Colon (tissue), 2 donors: ENCODE measurements around the gene NHSL1.

Source experiments
- FAIRE-seq: peaks from 2 replicates; lab custom pipeline; 2012; peaks lifted over from hg19 to GRCh38; lab: Jason Lieb, UNC
- donor health status: control.
- donor health status: control.

NHSL1 gene

DNA sequence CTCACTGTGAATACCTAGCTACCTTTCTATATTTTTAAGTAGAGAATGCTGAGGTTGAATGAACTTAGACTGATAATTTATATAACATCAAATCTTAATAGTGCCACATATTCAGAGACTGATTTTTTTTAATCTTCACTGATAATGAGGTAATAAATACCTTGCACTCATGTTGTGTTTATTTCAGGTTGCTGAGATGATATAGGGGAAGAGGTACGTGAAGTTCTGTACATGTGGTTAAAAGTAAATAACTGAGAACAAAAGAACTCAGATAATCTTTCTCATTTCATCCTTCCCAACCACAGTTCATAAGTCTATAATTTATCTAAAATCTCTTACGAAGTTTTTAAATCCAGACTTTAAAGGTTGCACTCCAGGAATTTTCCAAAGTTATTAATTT, 6.4 kb downstream of the NHSL1 start:
- no peak for FAIRE-seq

GRCh38 chr6:138492113-138492512, 7.2 kb downstream of the NHSL1 start:
- no peak for FAIRE-seq

DNA sequence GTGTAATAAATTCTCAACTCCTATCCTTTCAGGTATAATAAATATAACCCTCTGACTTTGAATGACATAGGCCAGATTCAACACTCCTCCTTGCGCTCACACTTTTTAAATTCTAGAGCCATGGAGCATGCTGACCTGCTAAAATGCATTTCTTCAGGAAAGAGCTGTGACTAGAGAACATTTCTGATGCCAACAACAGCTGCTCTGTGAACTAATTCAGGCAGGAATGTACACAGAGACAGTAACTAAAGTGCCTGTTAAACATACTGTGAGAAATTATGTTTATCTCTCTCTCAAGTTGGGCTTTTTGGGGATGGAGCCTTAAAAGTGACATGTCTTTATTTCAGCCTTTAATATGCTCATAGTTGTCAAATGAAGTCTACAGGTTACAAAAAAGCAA, 8.3 kb downstream of the NHSL1 start:
- no peak for FAIRE-seq

DNA sequence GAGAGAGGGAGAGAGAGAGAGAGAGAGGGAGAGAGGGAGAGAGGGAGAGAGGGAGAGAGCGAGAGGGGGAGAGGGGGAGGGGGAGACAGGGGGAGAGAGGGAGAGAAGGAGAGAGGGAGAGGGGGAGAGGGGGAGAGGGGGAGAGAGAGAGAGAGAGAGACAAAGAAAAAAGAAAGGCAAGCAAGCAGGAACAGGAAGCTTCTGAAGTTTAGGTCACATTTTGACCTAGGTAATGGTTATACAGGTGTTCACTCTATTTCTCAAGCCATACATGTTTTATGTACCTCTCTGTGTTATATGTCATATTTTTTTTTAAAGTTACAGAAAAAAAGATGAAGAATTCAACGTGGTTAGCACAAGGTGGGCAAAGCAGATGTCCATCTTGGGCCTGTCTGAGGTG, 9.4 kb downstream of the NHSL1 start:
- FAIRE-seq, result no peak

GRCh38 chr6:138487102-138487604, 12.1 kb downstream of the NHSL1 start:
- no peak for FAIRE-seq

DNA sequence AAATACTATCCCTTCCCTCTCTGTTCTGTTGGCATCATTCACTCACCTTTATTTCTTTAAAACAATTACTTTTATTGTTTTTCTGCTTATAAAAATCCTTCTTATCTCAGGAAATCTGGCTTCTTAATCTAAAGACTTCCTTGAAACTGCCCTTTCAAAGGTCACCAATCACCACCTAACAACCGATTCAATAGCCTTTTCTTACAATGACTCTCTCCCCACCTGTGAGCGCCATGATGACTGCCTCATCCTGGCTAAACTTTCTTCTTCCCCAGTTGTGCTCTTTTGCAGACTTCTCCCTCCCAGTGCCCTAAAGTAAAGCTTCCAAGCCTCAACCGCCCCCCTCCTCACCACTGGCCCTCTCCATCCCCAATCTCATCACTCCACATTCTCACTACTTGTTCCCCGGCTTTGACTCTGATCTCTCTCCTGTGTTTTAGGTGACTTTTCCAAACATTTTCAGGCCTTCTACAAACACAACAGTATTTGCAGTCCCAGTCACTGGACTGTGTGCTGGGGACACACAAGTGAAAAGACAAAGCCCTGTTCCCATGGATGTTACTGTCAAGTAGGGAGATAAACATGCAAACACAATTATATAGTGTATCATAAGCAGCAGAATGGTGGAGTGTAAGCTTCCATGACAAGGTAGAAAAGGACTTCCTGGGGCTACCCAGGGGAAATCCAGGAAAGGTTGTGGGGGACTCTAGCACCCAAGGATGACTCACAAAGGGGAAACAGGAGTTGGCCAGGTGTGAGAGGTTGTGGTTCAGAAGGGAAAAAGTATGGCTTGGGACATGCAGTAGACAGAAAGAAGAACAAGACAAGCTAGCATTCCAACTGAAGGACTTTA, 12.8 kb downstream of the NHSL1 start:
- no peak for FAIRE-seq

DNA sequence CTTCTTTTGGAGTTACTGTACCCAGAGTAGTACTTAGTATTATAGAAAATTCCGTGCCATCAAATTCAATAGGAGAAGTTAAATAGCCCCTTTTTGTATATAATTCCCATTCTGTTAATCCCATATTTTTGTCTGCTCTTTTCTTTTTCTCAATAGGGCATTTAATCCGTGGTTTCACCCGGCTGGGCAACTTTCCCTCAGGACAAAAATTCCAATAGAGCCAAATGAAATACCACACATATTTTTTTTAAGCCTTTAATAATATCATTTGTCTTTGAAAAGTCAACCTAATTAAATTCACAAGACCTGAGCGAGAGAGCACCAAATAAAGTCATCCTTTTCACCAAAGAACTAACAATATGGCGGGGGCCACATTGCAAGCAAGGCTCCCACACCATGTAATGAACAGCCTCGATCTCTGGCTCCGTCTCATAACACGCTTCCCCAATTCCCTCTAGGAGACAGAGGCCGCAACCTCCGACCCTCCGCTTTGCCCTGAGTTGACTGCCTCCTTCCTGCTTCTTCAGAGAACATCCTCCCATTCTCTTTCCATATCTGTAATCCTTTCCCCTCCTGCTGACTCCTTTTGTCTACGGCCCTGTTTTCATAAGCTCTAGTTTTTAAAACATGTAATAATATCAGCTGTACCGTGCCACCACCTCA, 13.6 kb downstream of the NHSL1 start:
- FAIRE-seq, result no peak

DNA sequence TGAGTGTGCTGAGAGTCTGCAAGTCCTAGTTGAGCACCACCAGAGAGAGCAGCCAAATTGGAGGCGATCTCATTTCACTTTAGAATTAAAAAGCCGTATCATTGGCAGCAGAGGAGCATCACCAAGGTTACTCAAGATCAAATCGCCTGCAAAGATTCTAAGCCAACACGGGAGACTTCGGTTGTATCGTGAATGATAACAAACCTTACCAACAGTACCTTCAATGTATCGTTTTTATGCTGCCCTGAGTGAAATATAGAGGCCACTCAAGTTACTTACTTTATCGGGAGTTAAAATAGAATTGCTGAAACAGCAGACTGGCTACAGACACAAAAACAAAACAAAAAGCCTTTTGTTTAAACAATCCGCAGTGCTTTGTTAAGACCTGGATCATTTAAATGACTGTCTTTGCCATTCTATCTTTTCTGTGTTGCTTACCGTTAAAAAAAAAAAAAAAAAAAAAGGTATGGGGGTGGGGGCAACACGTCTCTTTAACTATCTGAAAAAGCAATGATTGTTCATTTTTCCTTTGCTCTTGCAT, 14.2 kb downstream of the NHSL1 start:
- FAIRE-seq, result no peak

DNA sequence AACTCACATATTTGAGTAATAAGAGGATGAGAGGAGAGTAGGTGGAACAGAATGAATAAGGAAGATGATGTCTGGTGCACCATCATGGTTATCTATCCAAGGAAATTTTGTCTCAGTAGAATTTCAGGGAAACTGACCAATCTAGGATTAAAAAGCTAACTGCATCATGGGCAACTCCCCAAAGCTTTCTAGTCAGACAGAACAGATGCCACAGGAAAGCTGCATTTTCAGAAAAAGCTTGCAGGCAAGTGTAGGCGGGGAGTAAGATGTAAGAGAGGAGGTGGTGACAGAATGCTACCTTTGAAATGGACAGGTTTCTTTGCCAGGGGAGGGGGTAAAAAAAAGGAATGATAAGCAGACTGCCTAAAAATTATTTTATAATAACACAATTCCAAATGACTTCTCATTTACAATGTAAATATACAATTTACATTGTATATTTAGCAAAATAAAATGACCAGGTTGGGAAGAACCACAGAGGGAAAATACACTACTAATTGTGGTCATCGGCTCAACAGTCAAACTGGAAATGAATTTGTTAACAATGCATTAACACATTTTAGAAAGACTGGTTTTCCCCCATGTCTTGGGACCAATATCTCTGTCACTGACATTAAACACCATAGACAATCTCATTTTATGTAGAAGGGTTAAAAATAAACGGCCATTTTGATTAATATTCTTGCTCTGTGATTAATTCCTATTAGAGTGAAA, 15.1 kb downstream of the NHSL1 start:
- FAIRE-seq, result no peak

GRCh38 chr6:138482816-138483215, 16.5 kb downstream of the NHSL1 start:
- FAIRE-seq, result no peak

DNA sequence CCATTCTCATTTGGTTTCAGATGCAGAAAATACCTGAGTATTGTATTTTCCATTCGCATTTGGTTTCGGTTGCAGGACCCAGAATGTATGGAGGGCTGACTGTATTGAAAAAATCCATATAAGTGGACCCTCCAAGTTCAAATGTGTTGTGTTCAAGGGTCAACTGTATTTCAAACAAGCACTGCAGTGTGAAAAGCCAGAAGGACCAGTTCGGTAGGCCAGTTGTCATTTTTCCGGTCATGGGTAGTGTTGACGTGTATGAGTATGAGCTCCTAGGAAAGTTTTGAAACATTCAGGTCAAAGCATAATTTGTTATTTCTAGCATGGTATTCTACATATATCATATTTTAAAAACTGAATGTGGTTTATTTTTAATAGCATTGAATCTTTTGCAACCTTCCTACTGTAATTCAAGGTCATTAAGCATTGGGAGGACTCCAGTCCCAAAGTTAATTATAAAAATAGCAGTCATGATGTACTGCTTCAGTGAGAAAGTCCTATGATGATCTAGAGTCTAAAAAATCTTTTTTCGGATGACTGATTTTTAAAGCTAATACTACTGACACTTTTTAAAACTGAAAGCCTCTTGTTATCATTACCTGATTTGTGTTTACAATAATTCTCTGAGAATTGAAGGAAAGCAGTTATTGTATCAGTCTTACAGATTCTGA, 18.9 kb downstream of the NHSL1 start:
- no peak for FAIRE-seq

DNA sequence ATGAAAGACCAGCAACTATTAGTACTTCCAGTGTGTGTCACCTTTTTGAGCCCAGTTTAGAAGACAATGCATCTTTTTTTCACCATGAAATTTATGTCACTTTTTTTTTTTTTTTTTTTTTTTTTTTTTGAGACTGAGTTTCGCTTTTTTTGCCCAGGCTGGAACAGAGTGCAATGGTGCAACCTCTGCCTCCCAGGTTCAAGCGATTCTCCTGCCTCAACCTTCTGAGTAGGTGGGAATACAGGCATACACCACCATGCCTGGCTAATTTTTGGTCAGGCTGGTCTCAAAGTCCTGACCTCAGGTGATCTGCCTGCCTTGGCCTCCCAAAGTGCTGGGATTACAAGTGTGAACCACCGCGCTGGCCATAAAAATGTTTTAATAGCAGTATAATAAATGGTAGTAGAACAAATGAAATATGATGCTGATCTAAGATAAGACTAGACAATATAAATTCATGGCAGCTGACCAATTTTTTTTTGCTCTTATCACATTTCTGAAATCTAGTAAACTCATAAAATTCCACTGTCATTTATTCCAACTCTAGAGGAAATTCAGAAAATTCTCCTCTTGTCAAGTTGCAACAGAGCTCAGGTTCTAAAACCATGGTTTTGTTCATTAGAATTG, 21.3 kb downstream of the NHSL1 start:
- FAIRE-seq, result no peak

GRCh38 chr6:138476116-138476515, 23.2 kb downstream of the NHSL1 start:
- no peak for FAIRE-seq

DNA sequence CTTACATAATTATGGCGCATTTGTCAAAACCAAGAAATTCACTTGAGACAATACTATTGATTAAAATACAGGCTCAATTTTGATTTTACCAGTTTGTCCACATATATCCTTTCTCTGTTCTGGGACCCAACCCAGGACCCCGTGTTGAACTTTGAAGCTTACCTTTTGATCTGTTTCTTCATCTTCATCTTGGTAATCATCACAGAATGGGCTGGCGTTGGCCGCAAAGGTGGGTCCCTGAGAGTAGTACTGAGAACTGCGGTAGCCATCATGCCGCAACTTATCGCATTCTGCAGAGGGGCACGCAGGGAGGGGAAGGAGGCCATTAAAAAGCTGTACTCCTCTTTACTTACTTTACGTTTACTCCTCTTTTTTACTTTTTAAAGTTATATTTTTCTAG, 26.1 kb downstream of the NHSL1 start:
- FAIRE-seq, result no peak

DNA sequence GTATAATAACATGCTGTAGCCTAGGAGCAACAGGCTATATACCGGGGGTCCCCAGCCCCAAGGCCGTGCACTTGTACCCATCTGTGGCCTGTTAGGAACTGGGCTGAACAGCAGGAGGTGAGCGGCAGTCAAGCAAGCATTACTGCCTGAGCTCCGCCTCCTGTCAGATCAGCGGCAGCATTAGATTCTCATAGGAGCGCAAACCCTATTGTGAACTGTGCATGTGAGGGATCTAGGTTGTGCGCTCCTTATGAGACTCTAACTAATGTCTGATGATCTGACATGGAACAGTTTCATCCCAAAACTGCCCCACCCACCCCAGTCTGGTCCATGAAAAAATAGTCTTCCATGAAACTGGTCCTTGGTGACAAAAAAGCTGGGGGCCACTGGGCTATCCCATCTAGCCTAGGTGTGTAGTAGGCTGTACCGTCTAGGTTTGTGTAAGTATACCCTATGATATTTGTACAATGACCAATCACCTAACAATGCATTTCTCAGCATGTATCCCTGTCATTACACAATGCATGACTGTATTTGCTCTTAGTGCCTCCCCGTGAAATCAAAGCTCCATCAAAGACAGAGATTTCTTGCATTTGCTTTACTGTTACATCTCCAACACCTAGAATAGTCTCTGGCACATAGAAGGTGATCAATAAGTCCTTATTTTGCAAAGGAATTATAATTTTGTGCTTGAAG, 30.8 kb downstream of the NHSL1 start:
- no peak for FAIRE-seq

DNA sequence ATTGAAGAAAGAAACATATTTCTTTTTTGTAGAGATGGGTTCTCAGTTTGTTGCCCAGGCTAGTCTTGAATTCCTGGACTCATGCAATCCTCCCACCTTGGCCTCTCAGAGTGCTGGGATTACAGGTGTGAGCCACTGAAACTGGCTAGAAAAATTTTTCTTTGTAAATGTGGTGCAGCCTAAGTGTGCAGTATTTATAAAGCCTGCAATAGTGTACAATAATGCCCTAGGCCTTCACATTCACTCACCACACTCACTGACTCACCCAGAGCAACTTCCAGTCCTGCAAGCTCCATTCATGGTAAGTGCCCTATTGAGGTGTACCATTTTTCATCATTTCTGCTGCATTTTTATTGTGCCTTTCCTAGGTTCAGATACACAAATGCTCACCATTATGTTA, 31.4 kb downstream of the NHSL1 start:
- no peak for FAIRE-seq

GRCh38 chr6:138465007-138465645, 34.2 kb downstream of the NHSL1 start:
- FAIRE-seq, result no peak

DNA sequence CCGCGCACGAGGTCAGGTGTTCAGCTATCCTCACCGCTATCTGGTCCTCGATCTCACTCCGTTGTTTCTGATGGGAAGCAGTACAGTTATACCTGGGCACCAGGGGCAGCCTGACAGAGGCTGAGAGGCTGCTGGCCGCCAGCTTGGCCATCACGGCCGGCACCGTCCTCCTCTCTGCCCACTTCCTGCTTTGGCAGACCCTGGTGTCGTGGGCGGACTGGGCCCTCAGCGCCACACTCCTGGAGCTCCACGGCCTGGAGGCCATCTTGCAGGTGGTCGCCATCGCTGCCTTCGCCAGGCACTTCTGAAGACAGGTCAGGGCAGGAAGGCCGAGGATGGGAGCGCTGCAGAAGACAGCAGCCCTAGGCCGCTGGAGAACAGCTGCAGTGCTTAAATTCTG, 35.2 kb downstream of the NHSL1 start:
- no peak for FAIRE-seq

DNA sequence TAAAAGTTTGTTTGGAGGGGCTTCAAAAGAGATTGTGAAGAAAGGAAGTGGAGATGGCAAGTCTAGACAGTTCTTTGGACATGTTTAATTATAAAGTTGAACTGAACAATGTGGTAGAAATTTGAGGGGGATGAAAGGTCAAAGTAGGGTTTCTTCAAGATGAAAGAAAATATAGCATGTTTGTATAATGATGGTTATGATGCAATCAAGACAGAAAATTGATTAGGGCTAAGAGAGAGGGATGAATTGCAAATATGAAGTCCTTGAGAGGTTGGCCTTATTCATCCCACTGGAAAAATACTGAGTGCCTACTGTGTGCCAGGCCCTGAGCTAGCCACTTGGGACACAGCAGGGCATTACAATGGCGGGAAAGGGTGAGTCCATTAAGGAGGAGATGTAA, 37.6 kb downstream of the NHSL1 start:
- FAIRE-seq, result no peak

GRCh38 chr6:138456401-138456790, 42.9 kb downstream of the NHSL1 start:
- FAIRE-seq, result no peak
